CMK (cell line): ENCODE results near the gene NGRN.
A peak's percentile ranks its signal among the peaks of the same experiment; 100 is the strongest.
"Not testable (repeated sequence)": the region's sequence is repeated elsewhere in the genome, so short reads cannot be mapped to it uniquely, and the experiment has no call there.

Source experiments
- DNase-seq: peaks from one replicate; pipeline ENCODE4 v3.0.0-alpha.2; 2010; ENCODE audit warnings: low read depth

The NGRN gene

DNA sequence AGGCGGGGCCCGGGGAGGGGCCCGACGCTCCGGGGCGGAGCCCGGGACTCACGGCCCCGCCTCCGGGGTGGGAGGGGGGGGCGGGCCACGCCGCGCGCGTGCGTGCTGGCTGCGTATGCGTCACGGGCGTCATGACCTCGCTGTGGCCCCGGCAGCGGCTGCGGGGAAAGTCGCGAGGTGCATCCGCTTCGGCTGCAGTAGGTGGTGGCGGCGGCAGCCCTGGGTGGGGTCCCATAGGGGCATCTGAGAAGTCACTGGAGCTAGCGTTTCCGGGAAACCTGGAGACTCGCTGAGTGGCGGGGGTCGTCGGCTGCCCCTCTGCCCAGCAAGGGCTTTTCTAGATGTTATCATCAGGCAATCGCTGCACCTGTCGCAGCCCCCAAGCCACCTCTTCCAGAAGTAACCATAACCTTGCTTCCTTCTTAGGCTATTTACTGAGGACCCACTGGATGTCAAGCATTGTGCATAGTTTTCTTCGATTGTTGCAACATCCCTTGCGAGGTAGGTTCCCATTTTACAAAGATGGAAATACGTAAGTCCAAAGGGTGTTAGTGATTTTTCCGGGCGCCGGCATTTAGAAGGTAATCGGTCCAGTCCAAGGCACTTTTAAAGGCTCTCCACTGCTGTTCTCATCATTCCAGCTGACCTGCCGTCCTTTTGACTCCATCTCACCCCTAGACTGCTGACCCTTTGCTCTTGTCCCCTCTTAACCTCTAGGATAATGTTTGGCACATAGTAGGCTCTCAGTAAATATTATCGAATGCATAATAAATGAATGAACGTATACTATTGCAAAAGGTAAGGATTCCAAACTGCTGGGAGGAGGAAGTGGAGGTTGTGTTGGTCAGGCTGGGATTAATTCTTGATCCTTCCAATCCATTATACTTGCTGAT, 31.1 kb upstream of the NGRN start, which contains the start of gene GDPGP1:
Gene GDPGP1, plus strand, starts transcription at position 114 of the 893 bp plus-strand sequence. CDS start 6,700 bp downstream, outside the sequence.
- peak; percentile 93 for DNase-seq

DNA sequence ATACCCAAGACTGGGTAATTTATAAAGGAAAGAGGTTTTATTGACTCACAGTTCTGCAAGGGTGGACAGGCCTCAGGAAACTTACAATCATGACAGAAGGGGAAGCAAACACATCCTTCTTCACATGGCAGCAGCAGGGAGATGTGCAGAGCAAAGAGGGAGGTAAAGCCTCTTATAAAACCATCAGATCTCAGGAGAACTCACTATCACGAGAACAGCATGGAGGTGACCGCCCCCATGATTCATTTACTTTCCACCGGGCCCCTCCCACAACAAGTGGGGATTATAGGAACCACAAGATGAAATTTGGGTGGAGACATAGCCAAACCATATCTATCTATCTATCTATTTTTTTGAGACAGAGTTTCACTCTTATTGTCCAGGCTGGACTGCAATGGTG, 26.1 kb upstream of the NGRN start:
- DNase-seq = no peak

DNA sequence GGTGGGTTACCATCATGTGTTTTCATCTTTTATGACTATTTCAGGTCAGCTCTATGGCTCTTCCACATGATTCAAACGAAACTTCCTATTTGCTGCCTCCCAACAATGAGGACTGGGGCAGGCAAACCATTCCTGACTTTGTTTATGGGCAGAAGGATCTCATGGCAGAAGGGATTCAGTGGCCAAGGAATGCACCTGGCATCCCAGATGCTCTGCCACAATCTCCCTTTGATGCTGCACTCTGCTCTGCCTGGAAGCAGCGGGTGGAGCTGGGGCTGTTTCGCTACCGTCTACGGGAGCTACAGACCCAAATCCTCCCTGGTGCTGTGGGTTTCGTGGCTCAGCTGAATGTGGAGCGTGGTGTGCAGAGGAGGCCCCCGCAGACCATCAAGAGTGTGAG, 24.6 kb upstream of the NGRN start:
- DNase-seq = no peak

DNA sequence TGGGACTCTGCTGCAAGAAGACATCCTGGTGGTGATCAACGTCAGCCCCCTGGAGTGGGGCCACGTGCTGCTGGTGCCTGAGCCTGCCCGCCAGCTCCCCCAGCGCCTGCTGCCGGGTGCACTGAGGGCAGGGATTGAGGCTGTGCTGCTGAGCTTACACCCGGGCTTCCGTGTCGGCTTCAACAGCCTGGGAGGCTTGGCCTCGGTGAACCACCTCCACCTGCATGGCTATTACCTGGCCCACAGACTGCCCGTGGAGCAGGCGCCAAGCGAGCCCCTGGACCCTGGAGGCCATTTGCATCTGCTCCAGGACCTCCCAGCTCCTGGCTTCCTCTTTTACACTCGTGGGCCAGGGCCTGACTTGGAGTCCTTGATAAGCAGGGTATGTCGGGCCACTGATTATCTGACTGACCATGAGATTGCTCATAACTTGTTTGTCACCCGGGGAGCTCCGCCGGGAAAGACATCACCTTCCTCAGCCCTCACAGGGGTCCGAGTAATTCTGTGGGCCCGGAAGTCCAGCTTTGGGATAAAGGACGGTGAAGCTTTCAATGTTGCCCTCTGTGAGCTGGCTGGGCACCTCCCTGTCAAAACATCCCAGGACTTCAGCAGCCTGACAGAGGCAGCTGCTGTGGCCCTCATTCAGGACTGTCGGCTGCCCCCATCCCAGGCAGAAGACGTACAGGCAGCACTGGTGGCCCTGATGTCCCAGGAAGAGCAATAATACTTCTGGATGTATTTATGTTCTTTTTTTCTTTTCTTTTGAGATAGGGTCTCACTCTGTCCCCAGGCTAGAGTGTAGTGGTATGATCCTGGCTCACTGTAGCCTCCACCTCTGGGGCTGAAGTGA, 23.9 kb upstream of the NGRN start:
- no peak for DNase-seq

DNA sequence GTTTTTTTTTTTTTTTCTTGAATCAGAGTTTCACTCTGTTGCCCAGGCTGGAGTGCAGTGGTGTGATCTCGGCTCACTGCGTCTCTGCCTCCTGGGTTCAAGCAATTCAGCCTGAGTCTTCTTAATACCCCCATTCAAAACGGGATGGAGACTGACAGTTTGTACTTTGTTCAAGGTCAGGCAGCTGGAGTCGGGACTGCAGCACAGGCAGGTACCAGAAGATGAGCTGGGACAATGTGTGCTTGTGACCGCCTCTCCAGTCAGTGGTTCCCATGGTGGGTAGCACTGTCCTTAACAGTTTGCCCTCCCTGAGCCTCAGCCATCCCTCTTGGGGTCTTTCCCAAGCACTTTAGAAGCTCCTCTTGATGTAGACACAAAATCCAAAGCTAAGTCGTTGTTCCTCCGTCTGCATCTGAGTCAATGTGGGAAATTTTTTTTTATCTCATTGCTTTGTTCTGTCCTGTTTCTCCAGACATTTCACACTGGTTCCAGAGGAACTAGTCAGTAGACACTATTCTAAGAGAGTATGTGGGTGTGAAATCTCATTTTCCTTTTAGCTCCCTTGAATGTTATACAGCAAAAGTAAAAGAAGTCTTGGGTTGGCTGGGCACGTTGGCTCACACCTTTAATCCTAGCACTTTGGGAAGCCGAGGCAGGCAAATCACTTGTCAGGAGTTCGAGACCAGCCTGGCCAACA, 21.4 kb upstream of the NGRN start:
- no peak for DNase-seq

DNA sequence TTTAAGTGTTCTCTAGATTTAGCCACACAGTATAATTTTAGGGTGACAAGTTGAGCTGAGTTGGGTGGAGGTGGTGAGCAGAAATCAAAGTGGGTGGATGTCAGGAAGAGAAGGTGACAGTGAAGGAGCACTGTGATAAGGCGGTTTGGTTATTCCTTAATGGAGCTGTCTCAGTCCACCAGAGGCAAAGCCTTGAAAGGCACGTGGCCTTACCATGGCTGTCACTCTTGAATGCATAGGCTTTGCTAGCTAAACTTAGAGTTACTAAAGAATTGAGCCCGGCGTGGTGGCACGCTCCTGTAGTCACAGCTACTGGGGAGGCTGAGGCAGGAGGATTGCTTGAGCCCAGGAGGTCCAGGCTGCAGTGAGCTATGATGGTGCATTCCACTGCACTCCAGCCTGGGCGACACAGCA, 16.7 kb upstream of the NGRN start:
- no peak for DNase-seq

DNA sequence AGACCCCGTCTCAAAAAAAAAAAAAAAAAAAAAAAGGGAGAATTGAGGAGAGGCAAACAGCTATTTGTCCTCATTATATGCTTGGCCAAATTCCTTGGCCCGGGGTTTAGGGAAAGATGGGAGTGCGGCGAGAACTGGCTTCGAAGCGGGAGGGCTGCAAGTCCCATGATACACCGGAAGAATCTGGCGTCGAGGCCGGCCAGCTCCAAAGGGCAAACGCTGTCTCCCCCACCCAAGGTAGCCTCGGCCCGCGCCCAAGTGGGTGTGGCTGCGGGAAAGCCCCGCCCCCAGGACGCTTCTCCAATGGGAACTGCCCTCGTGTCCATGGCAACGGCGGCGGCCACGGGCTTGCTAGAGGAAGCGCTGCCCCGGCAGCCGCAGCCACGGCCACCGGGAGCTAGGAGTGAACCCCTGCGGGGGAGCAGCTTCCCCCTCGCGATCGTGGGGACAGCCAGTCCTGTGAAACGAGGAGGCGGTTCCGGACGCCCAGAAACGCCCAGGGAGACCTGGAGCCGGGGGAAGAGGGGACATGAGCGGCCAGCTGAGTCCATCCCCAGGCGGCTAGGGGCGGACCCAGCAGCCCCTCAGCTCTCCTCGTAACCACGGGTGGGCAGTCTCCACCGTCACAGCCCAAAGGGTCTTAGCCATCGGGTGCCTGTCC, 16.1 kb upstream of the NGRN start, which contains the start of gene TTLL13:
Gene TTLL13, plus strand, starts transcription at position 354 of the 661 bp plus-strand sequence. CDS start 1,075 bp downstream, outside the sequence.
- peak; percentile 88 for DNase-seq

DNA sequence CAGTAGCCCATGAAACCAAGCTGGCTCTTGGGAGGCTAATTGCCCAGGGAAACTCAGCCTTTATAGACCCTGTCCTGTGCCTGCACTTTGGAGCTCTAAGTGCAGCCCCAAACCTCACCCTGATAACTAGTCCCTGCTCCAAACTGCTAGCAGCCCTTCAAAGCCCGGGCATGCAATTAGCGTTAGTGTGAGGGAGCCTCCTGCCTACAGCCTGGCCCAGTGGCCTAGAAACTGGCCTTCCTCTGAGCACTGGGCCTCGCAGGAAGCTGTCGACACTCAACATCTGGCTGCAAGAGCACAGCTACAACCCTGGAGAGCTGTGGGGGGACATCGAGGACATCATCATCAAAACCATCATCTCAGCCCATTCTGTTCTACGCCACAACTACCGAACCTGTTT, 7.7 kb upstream of the NGRN start:
- no peak for DNase-seq

DNA sequence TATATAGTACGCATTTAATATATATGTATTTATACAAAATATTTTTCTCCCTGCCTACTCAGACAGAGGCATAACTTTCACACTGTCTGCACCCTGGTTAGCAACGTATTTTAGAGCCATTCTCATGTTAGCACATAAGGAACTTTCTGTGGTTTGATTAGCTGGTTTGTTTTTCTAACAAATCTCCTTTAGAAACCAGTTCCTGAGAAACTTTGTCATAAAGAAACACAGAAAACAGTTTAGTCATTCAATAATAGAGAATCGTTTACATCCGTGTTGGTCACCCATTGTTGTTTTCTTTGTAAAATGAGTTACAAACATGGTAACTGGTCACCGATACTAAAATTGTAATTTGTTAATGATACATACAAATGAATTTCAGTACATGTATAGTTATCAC, 5.9 kb upstream of the NGRN start:
- DNase-seq = no peak

DNA sequence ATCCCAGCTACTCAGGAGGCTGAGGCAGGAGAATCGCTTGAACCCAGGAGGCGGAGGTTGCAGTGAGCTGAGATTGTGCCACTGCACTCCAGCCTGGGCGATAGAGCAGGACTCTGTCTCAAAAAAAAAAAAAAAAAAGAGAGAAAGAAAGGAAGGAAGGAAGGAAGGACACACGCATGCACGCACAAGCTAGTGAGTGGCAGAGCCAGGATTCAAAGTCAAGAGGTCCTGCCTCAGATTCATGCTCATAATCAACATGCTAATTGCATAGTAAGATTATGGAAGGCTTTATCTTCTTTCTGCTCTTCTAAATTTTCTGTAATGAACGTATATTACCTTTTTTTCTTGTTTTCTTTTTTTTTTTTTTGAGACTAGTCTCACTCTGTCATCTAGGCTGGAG, 4.7 kb upstream of the NGRN start:
- not testable (repeated sequence) for DNase-seq

DNA sequence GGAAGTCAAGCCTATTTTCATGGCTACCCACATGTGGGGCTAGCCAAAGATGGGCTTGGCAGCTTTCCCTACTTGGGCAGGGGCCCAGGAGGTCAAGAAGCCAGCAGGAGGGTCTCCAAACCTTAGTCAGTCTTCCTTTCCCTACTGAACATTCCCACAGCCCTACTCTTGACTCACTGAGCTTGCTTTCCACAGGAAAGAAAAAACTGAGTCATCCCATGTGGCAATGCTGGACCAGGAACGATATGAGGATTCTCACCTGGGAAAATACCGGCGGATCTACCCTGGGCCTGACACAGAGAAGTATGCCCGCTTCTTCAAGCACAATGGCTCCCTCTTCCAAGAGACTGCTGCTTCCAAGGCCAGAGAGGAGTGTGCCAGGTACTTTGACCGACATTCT, 3.7 kb upstream of the NGRN start:
- DNase-seq = no peak

DNA sequence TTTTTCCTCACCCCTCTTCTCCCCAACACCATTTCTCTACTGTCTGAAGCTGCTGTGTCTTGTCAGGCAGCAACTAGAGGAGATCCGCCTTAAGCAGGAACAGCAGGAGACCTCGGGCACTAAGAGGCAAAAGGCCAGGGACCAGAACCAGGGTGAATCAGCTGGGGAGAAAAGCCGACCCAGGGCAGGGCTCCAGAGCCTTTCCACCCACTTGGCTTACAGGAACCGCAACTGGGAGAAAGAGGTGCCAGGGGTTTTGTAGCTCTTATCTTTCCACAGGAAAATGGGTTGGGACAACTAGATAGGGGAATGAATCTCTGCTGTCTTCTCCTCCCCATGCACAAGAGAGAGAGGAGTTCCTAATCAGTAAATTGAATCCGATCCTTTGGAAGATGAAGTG, 3.0 kb upstream of the NGRN start:
- no peak for DNase-seq

DNA sequence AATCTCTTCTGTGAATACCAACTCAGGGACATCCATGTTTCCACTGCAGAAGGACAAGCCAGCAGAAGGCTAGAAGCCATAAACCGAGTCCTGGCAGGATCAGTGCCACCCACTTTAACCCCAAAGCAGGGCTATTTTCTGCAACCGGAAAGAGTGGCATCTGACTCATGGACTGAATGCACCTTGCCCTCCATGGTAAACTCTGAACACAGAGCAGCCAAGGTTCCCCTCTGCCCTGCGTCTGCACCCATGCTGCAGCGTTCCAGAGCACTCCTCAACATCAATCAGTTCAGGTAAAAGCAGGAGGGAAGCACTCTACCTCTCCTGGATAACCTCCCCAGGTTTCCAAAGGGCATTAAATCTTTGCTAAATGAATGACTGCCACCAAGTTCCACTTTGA, 801 bp upstream of the NGRN start:
- no peak for DNase-seq

DNA sequence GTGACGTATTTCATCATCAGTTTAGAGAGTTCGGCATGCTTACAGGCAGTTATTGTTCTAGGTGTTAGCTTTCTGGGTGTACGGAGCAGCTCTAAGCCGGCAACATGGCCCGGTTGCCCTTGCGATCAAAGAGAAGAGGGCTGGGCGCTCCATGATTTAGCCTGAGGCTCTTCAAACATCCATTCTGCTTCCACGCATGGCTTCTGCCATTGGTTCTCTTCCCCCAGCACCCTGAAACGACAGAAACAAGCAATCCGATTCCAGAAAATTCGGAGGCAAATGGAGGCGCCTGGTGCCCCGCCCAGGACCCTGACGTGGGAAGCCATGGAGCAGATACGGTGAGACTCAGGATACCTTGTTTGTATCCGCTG, 574 bp downstream of the NGRN start:
- DNase-seq = no peak

DNA sequence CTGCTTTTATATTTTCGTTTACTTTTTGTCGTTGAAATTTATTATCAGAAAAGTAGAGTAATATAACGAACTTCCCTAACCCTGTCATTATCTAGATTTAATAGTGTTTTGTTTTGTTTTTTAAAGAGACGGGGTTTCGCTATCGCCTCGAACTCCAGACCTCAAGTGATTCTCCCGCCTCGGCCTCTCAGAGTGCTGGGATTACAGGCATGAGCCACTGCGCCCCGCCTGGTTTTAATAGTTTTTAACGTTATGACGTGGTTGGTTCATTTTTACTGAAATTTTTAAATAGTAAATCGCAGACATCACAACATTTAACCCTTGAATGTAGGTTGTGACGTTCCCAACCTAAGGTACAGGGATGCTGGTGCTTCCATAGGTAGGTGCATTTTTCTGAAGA, 1.0 kb downstream of the NGRN start:
- DNase-seq = no peak

DNA sequence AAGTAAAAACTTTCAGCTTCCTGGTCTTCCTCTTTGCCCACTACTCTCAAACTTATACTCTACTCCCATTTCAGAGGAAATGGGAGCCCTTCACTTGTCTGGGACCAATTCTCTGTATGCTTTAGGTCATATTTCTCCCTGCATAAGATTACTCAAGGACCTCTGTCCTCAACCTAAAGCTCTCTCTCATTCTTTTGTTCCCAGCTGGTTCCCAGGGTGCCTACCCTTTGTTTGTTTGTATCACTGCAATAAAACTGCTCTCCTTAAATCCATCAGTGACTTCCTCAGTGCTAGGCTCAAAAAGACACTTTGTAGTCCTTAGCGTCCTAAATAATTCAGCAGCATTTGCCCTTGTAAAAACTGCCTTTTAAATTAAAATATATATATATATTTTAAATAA, 2.9 kb downstream of the NGRN start:
- no peak for DNase-seq

DNA sequence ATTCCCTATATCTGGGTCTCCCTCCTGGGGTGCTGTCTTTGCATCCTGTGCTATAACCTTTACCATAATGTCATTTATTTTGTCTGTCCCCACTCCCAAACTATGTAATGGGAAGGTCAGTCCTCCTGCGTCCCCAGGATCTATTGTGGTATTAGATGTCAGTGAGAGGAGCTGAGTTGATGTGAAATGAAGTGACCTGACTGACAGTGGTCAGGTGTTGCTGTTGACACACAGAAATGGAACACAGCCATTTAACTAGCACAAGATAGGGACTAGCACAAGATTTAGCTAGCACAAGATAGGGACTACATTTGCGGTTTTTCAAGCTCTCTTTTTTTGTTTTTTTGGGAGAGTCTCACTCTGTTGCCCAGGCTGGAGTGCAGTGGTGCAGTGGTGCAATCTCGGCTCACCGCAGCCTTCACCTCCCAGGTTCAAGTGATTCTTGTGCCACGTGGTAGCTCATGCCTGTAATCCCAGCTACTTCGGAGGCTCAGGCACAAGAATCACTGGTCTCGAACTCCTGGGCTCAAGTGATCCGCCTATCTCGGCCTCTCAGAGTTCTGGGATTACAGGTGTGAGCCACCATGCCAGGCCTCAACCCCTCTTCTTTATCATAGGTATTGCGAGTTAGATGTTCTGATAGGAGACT, 5.2 kb downstream of the NGRN start:
- DNase-seq = no peak

DNA sequence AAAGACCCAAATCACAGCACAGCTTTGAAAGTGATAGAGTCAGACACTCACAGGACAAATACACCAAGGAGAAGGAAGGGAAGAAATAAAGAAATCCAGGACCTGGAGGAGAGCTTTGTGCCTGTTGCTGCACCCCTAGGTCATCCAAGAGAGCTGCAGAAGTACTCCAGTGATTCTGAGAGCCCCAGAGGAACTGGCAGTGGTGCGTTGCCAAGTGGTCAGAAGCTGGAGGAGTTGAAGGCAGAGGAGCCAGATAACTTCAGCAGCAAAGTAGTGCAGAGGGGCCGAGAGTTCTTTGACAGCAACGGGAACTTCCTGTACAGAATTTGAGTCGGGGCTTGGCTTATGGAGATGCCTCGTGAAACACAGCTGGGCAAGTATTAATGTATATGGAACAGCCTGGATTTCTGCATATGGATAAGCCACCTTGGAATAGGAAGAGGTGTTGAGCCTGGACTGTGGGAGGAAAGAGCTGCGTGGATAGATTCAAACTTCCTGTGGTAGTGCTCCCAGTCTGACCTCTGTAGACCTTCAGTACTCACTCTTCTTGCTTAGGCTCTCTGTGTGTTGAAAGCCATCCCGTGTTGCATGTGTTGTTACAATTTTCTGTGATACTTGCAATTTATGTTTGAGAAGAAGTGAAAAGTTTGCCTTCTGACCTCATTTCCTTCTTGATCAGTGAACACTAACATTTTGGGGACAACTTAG, 6.1 kb downstream of the NGRN start:
- DNase-seq = no peak

DNA sequence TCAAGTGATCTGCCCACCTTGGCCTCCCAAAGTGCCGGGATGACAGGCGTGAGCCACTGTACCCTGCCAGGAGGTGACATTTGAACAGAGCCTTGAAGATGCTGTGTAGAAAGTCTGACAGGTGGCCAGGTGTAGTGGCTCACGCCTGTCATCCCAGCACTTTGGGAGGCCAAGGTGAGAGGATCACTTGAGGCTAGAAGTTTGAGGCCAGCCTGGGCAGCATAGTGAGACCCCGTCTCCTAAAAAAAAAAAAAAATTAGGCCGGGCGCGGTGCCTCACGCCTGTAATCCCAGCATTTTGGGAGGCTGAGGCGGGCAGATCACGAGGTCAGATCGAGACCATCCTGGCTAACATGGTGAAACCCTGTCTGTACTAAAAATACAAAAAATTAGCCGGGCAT, 13.0 kb downstream of the NGRN start:
- DNase-seq = not testable (repeated sequence)

DNA sequence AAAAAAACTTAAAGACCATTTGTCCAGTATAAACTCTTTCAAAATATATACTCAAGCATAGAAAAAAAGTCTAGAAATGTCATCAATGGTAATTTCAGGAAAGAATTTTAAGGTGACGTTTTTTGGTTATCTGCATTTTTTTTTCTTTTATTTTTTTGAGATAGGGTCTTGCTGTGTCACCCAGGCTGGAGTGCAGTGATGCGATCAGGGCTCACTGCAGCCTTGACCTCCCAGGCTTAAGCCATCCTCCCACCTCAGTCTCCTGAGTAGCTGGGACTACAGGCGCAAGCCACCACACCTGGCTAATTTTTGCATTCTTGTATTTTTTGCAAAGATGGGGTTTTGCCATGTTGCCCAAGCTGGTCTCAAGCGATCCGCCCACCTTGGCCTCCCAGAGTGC, 15.3 kb downstream of the NGRN start:
- DNase-seq = not testable (repeated sequence)

DNA sequence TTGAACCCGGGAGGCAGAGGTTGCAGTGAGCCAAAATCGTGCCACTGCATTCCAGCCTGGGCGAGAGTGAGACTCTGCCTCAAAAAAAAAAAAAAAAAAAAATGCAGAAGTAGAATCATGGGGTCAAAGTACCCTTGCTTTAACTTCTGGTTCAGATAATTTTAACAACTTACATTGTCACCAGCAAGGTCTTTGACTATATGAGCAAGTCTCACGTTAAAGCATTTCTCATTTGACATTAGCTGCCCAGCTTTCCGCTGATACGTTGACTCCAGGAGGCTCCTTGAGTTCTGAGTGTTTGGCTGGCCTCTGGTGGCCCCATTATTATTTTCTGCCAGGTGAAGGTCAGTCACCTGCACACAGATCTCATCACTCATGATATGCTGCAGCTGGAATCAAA, 16.2 kb downstream of the NGRN start:
- not testable (repeated sequence) for DNase-seq
